HCT116 (cell line): Measurements from ENCODE around the gene CARD9. TPM values are rescaled to one million over a fixed set of nuclear protein-coding genes. Genes with fewer than 3 reads are reported as not detected.
A peak's percentile ranks its signal among the peaks of the same experiment; 100 is the strongest.

Source experiments
- ATAC-seq: fragments of 200-7000 bp; cut with Tn5 transposase; 2 replicates; pipeline ENCODE4 v1.9.1; 2020; ENCODE audit warnings: mild to moderate bottlenecking, moderate library complexity
- BruUV-seq: library from RNA; stranded (reverse); fragments of 400-500 nt; replicated peaks from 2 replicates; lab custom pipeline; 2021; lab: Mats Ljungman, UMichigan
- CTCF ChIA-PET: fragments of 300-600 bp; sonication (Branson Sonifier 250); formaldehyde crosslinking; loops from one replicate; lab custom pipeline; 2021; ENCODE audit warnings: antibody characterized with exemption; lab: Charles Lee
- POLR2A ChIA-PET: fragments of 300-600, 350-600 bp; sonication (Branson Sonifier 250); formaldehyde crosslinking; loops from one replicate; lab custom pipeline; 2021; ENCODE audit warnings: antibody characterized with exemption; lab: Charles Lee
- RAD21 ChIA-PET, 2 experiments: fragments of 300-600 bp; sonication (Branson Sonifier 250); formaldehyde crosslinking; loops; one replicate each; lab custom pipeline; 2023; ENCODE audit warnings: low total read pairs in 2 of 2; ENCODE audit not compliant: uncharacterized antibody in 2 of 2, unreplicated experiment in 2 of 2, low non-redundant PET in 1 of 2; lab: Charles Lee
- DNase-seq: peaks from one replicate; pipeline ENCODE4 v3.0.0-alpha.2; 2010; ENCODE audit warnings: low read depth, low spot score
- H2AFZ ChIP-seq: fragments of 200-600 bp; shearing (Covaris generic), sonication (generic); 2 replicates; pipeline ENCODE4 v1.6.1; 2017; ENCODE audit warnings: low read depth, mixed run types, mixed read lengths, antibody characterized with exemption, low read length; ENCODE audit not compliant: poor library complexity, severe bottlenecking
- H3K27ac ChIP-seq: 2 replicates; pipeline ENCODE4 v1.5.1; 2012; ENCODE audit warnings: low read depth, low read length
- H3K27me3 ChIP-seq: fragments of 200-600 bp; sonication (generic); 2 replicates; pipeline ENCODE4 v1.6.1; 2016; ENCODE audit warnings: mixed run types, low read length, mixed read lengths; ENCODE audit not compliant: insufficient read depth
- H3K36me3 ChIP-seq, 2 experiments: fragments of 200-500 bp in 1 of 2; fragments of 200-600 bp in 1 of 2; sonication (Bioruptor generic) in 1 of 2; sonication (generic) in 1 of 2; 2 replicates each; pipeline versions ENCODE4 v1.5.1 to v1.6.1; 2014 to 2016; ENCODE audit warnings: low read length in 2 of 2, inconsistent platforms in 1 of 2, mixed read lengths in 1 of 2, mixed run types in 1 of 2; ENCODE audit not compliant: insufficient read depth in 2 of 2, control insufficient read depth in 1 of 2
- H3K4me1 ChIP-seq, 2 experiments: fragments of 200-600 bp in 1 of 2; sonication (generic) in 1 of 2; 2 replicates each; pipeline versions ENCODE4 v1.5.1 to v1.6.1; 2012 to 2017; ENCODE audit warnings: low read length in 2 of 2, inconsistent platforms in 1 of 2, mild to moderate bottlenecking in 1 of 2, mixed read lengths in 1 of 2, mixed run types in 1 of 2, moderate library complexity in 1 of 2; ENCODE audit not compliant: insufficient read depth in 2 of 2, control insufficient read depth in 1 of 2
- H3K4me2 ChIP-seq: fragments of 200-600 bp; sonication (generic); 2 replicates; pipeline ENCODE4 v1.6.1; 2017; ENCODE audit warnings: mixed run types, low read length, mixed read lengths
- H3K4me3 ChIP-seq, 2 experiments: fragments of 200-600 bp in 1 of 2; sonication (generic) in 1 of 2; replicated peaks in 1 of 2; 2 replicates each; pipeline ENCODE4 v1.5.1; 2011 to 2016; ENCODE audit warnings: low read length in 2 of 2, control low read depth in 1 of 2, low read depth in 1 of 2, mild to moderate bottlenecking in 1 of 2, mixed read lengths in 1 of 2, mixed run types in 1 of 2
- H3K79me2 ChIP-seq: fragments of 200-600 bp; sonication (generic); 2 replicates; pipeline ENCODE4 v1.6.1; 2017; ENCODE audit warnings: mild to moderate bottlenecking, mixed run types, low read length, moderate library complexity, mixed read lengths; ENCODE audit not compliant: insufficient read depth
- H3K9ac ChIP-seq: fragments of 200-600 bp; sonication (generic); 2 replicates; pipeline ENCODE4 v1.6.1; 2016; ENCODE audit warnings: low read length, mixed read lengths
- H3K9me2 ChIP-seq: fragments of 200-600 bp; sonication (generic), shearing (Covaris generic); 2 replicates; pipeline ENCODE4 v1.6.1; 2017; ENCODE audit warnings: mixed run types, mild to moderate bottlenecking, moderate library complexity; ENCODE audit not compliant: insufficient read depth
- H3K9me3 ChIP-seq, 2 experiments: fragments of 200-500 bp in 1 of 2; fragments of 200-600 bp in 1 of 2; sonication (Bioruptor generic) in 1 of 2; sonication (generic) in 1 of 2; 2 replicates each; pipeline ENCODE4 v1.6.1; 2014 to 2017; ENCODE audit warnings: low read length in 2 of 2, mixed read lengths in 2 of 2, inconsistent platforms in 1 of 2, low read depth in 1 of 2, mild to moderate bottlenecking in 1 of 2, mixed run types in 1 of 2, moderate library complexity in 1 of 2; ENCODE audit not compliant: control insufficient read depth in 1 of 2, insufficient read depth in 1 of 2
- H4K20me1 ChIP-seq: fragments of 200-600 bp; sonication (generic), shearing (Covaris generic); 2 replicates; pipeline ENCODE4 v1.6.1; 2017; ENCODE audit warnings: mixed run types, mild to moderate bottlenecking, moderate library complexity; ENCODE audit not compliant: insufficient read depth
- CTCF ChIP-seq, 3 experiments: fragments of 200-600 bp in 1 of 3; sonication (generic) in 1 of 3; IDR thresholded peaks in 2 of 3; conservative IDR thresholded peaks in 1 of 3; 2 replicates each; pipeline ENCODE4 v1.5.1; 2012 to 2017; ENCODE audit warnings: low read depth in 2 of 3, low read length in 2 of 3, antibody characterized with exemption in 1 of 3, borderline replicate concordance in 1 of 3, control low read depth in 1 of 3, mild to moderate bottlenecking in 1 of 3, mixed read lengths in 1 of 3, mixed run types in 1 of 3, moderate library complexity in 1 of 3; ENCODE audit not compliant: insufficient read depth in 1 of 3
- MAX ChIP-seq: IDR thresholded peaks from 2 replicates; pipeline ENCODE4 v1.6.1; 2012
- POLR2A ChIP-seq: IDR thresholded peaks from 2 replicates; pipeline ENCODE4 v1.7.0; 2011; ENCODE audit warnings: borderline replicate concordance; ENCODE audit not compliant: insufficient read depth, insufficient read length; ENCODE audit errors: extremely low read depth
- POLR2AphosphoS5 ChIP-seq: IDR thresholded peaks from 2 replicates; pipeline ENCODE4 v1.6.1; 2011; ENCODE audit warnings: mild to moderate bottlenecking, low read depth, low read length, moderate library complexity
- RAD21 ChIP-seq: IDR thresholded peaks from 2 replicates; pipeline ENCODE4 v1.6.1; 2012; ENCODE audit warnings: low read depth, mild to moderate bottlenecking
- SIN3A ChIP-seq: IDR thresholded peaks from 2 replicates; pipeline ENCODE4 v1.6.1; 2012; ENCODE audit warnings: low read depth
- SRF ChIP-seq: IDR thresholded peaks from 2 replicates; pipeline ENCODE4 v1.6.1; 2012; ENCODE audit warnings: low read depth
- TCF7L2 ChIP-seq: IDR thresholded peaks from 2 replicates; pipeline ENCODE4 v1.7.0; 2011; ENCODE audit warnings: borderline replicate concordance, inconsistent platforms; ENCODE audit not compliant: insufficient read depth, insufficient read length; ENCODE audit errors: extremely low read depth
- YY1 ChIP-seq: IDR thresholded peaks from 2 replicates; pipeline ENCODE4 v1.6.1; 2011; ENCODE audit warnings: low read length, low read depth, moderate library complexity, mild to moderate bottlenecking; ENCODE audit not compliant: insufficient replicate concordance; ENCODE audit errors: extremely low read depth
- ZBTB33 ChIP-seq: IDR thresholded peaks from 2 replicates; pipeline ENCODE4 v1.6.1; 2011; ENCODE audit warnings: mild to moderate bottlenecking, low read length, moderate library complexity; ENCODE audit not compliant: insufficient replicate concordance; ENCODE audit errors: extremely low read depth
- ZFX ChIP-seq: fragments of 450-650 bp; IDR thresholded peaks from 2 replicates; pipeline ENCODE4 v1.6.1; 2017
- intact Hi-C: fragments of 100-400 bp; cut with micrococcal nuclease; formaldehyde crosslinking; loops from 2 replicates; pipeline ENCODE4 v1.10.0; 2022
- total RNA-seq: library from RNA; stranded (reverse); gene quantifications from one replicate; pipeline ENCODE4 v1.2.1, GENCODE V29; 2021; ENCODE audit not compliant: unreplicated experiment

Gene CARD9
- total RNA-seq, 1 experiment from 2014 or later, result 1.2 TPM

GRCh38 chr9:136400038-136400834 is 26.8 kb upstream of the CARD9 start, which contains the start of gene SNAPC4:
Gene SNAPC4, minus strand, starts transcription at chr9:136400170. Its CDS starts 1,742 bp downstream, at chr9:136398428.
- H3K27me3 ChIP-seq, result no peaks in the 10 kb centered on the region
- ChIA-PET RAD21 (no interaction called here), CTCF (interaction anchor here (0.6 to 1.4 kb wide), 6 partner anchors 10 to 88 kb away, joined by 3 to 8 read pairs (median 4); partner anchors contain the start of gene DNLZ), POLR2A (no interaction called here)
- peak within 1 kb of the TSS; percentile 84 for H3K9ac ChIP-seq
- no peaks in the 10 kb centered on the region for H3K9me2 ChIP-seq
- no peaks in the 10 kb centered on the region for H3K9me3 ChIP-seq
- H2AFZ ChIP-seq, result no peak within 1 kb of the TSS
- H3K79me2 ChIP-seq, result peaks cover 41% of the 10 kb centered on the region
- H3K27ac ChIP-seq, result peak within 1 kb of the TSS; percentile 92
- peaks cover 39 to 47% of the 10 kb centered on the region in 2 experiments; a peak in 3 of 4 replicates for H3K36me3 ChIP-seq
- DNase-seq (peak; percentile 62), ATAC-seq (peak; percentile 92)
- peaks cover 7 to 16% of the 10 kb centered on the region in 2 experiments for H3K4me1 ChIP-seq
- no peak for TF ChIP-seq ZBTB33
- peak; percentile 82 for TF ChIP-seq SIN3A
- TF ChIP-seq TCF7L2, result peak; percentile 98
- TF ChIP-seq ZFX, result peak; percentile 53; the same call in 1 of the 2 replicates
- peak; percentile 85 for TF ChIP-seq RAD21
- peak; percentile 92 for TF ChIP-seq POLR2AphosphoS5
- TF ChIP-seq CTCF (IDR thresholded peaks at IDR 0.05 in 2 of 3, conservative IDR thresholded peaks at IDR 0.05 in 1 of 3; ENCODE audit: borderline replicate concordance in 1 of 3, insufficient read depth in 1 of 3, low read depth in 2 of 3, low read length in 2 of 3), result peak; percentile 68 to 84 (median 82); a peak in 5 of 6 replicates
- peak; percentile 85 for TF ChIP-seq POLR2A
- peak; percentile 58; the same call in 1 of the 2 replicates for TF ChIP-seq MAX
- TF ChIP-seq YY1, result peak; percentile 44
- no peak for TF ChIP-seq SRF
- no peaks in the 10 kb centered on the region for H4K20me1 ChIP-seq
- BruUV-seq, result no TSS peak
- peak within 1 kb of the TSS; percentile 89 for H3K4me2 ChIP-seq
- peak within 1 kb of the TSS; percentile 82 to 93 for H3K4me3 ChIP-seq
- intact Hi-C loops, result loop anchor here (1.0 to 2.0 kb wide), 3 partner anchors 54 to 88 kb away; no protein-coding TSS in a partner anchor
